H9 (cell line): ENCODE results near the gene TRPV4. TPM values are rescaled to one million over a fixed set of nuclear protein-coding genes. Genes with fewer than 3 reads are reported as not detected.

Experiments
- DNase-seq: peaks from one replicate; pipeline ENCODE4 v3.0.0-alpha.2; 2017
- H2AFZ ChIP-seq: one replicate; pipeline ENCODE4 v1.6.1; 2013; ENCODE audit warnings: mild to moderate bottlenecking, low read length, control low read depth, moderate library complexity
- H2AK5ac ChIP-seq: 2 replicates; pipeline ENCODE4 v1.6.1; 2013; ENCODE audit warnings: low read length, control low read depth, mixed read lengths; ENCODE audit not compliant: insufficient read length
- H2BK120ac ChIP-seq: one replicate; pipeline ENCODE4 v1.6.1; 2013; ENCODE audit warnings: low read depth, mild to moderate bottlenecking, low read length, control low read depth, inconsistent platforms; ENCODE audit not compliant: poor library complexity, severe bottlenecking
- H2BK12ac ChIP-seq: 2 replicates; pipeline ENCODE4 v1.6.1; 2013; ENCODE audit warnings: low read length, control low read depth, mixed read lengths, low read depth; ENCODE audit not compliant: insufficient read length
- H2BK15ac ChIP-seq: 2 replicates; pipeline ENCODE4 v1.6.1; 2013; ENCODE audit warnings: low read depth, low read length, control low read depth
- H2BK20ac ChIP-seq: one replicate; pipeline ENCODE4 v1.6.1; 2013; ENCODE audit warnings: low read depth, mild to moderate bottlenecking, low read length, control low read depth, inconsistent platforms; ENCODE audit not compliant: poor library complexity, severe bottlenecking
- H2BK5ac ChIP-seq: 2 replicates; pipeline ENCODE4 v1.6.1; 2013; ENCODE audit warnings: low read length, control low read depth, mixed read lengths; ENCODE audit not compliant: insufficient read length
- H3K14ac ChIP-seq: 2 replicates; pipeline ENCODE4 v1.6.1; 2013; ENCODE audit warnings: low read length, control low read depth; ENCODE audit not compliant: insufficient read depth
- H3K18ac ChIP-seq: 2 replicates; pipeline ENCODE4 v1.6.1; 2013; ENCODE audit warnings: low read depth, mild to moderate bottlenecking, mixed read lengths, low read length, control low read depth; ENCODE audit not compliant: insufficient read length
- H3K23ac ChIP-seq: 2 replicates; pipeline ENCODE4 v1.6.1; 2013; ENCODE audit warnings: low read length, control low read depth, mixed read lengths, low read depth; ENCODE audit not compliant: insufficient read length
- H3K23me2 ChIP-seq: 2 replicates; pipeline ENCODE4 v1.6.1; 2013; ENCODE audit warnings: low read depth, mild to moderate bottlenecking, mixed read lengths, low read length, control low read depth; ENCODE audit not compliant: insufficient read length, poor library complexity, severe bottlenecking
- H3K27ac ChIP-seq: 2 replicates; pipeline ENCODE4 v1.5.1; 2013; ENCODE audit warnings: low read length, control low read depth, mixed read lengths, low read depth; ENCODE audit not compliant: insufficient read length
- H3K27me3 ChIP-seq: 2 replicates; pipeline ENCODE4 v1.6.1; 2013; ENCODE audit warnings: low read length, control low read depth, inconsistent platforms; ENCODE audit not compliant: insufficient read depth
- H3K4ac ChIP-seq: 2 replicates; pipeline ENCODE4 v1.6.1; 2013; ENCODE audit warnings: low read depth, mild to moderate bottlenecking, control low read depth, inconsistent platforms, low read length, moderate library complexity
- H3K4me1 ChIP-seq: 2 replicates; pipeline ENCODE4 v1.6.1; 2013; ENCODE audit warnings: low read length, control low read depth, inconsistent platforms; ENCODE audit not compliant: insufficient read depth
- H3K4me2 ChIP-seq: 2 replicates; pipeline ENCODE4 v1.6.1; 2013; ENCODE audit warnings: low read length, control low read depth, mixed read lengths; ENCODE audit not compliant: insufficient read length, insufficient read depth
- H3K56ac ChIP-seq: 2 replicates; pipeline ENCODE4 v1.6.1; 2013; ENCODE audit warnings: low read depth, mild to moderate bottlenecking, mixed read lengths, low read length, control low read depth; ENCODE audit not compliant: insufficient read length
- H3K79me1 ChIP-seq: 2 replicates; pipeline ENCODE4 v1.6.1; 2013; ENCODE audit warnings: low read depth, mild to moderate bottlenecking, moderate library complexity, low read length, control low read depth, inconsistent platforms; ENCODE audit not compliant: insufficient read depth, poor library complexity, severe bottlenecking
- H3K79me2 ChIP-seq: 2 replicates; pipeline ENCODE4 v1.6.1; 2013; ENCODE audit warnings: low read length, control low read depth, inconsistent platforms; ENCODE audit not compliant: insufficient read depth
- H3K9ac ChIP-seq: 2 replicates; pipeline ENCODE4 v1.6.1; 2013; ENCODE audit warnings: low read length, control low read depth, mixed read lengths; ENCODE audit not compliant: insufficient read length; ENCODE audit errors: extremely low read depth
- H3K9me3 ChIP-seq: one replicate; pipeline ENCODE4 v1.6.1; 2013; ENCODE audit warnings: low read depth, low read length, inconsistent platforms; ENCODE audit not compliant: control insufficient read depth
- H3T11ph ChIP-seq: one replicate; pipeline ENCODE4 v1.6.1; 2013; ENCODE audit warnings: mild to moderate bottlenecking, low read length, control low read depth, inconsistent platforms
- H4K20me1 ChIP-seq: one replicate; pipeline ENCODE4 v1.6.1; 2013; ENCODE audit not compliant: control insufficient read depth, insufficient read length, insufficient read depth
- H4K5ac ChIP-seq: 2 replicates; pipeline ENCODE4 v1.6.1; 2013; ENCODE audit warnings: low read depth, mild to moderate bottlenecking, mixed read lengths, low read length, control low read depth; ENCODE audit not compliant: insufficient read length
- H4K8ac ChIP-seq: replicated peaks from 2 replicates; pipeline ENCODE4 v1.6.1; 2013; ENCODE audit warnings: low read length, control low read depth, mixed read lengths, low read depth; ENCODE audit not compliant: insufficient read length
- H4K91ac ChIP-seq: 2 replicates; pipeline ENCODE4 v1.6.1; 2013; ENCODE audit warnings: low read depth, mild to moderate bottlenecking, moderate library complexity, mixed read lengths, low read length, control low read depth; ENCODE audit not compliant: insufficient read length
- H3K27ac Mint-ChIP-seq, 3 experiments: 2 replicates in 2 of 3; 3 replicates in 1 of 3; pipeline ENCODE4 v1.8.0; 2020 to 2021; ENCODE audit warnings: mixed read lengths in 3 of 3, mild to moderate bottlenecking in 1 of 3, moderate library complexity in 1 of 3
- H3K27me3 Mint-ChIP-seq: 2 replicates; pipeline ENCODE4 v1.8.0; 2021; ENCODE audit warnings: low read depth, mild to moderate bottlenecking, moderate library complexity, mixed read lengths
- H3K36me3 Mint-ChIP-seq, 3 experiments: 2 replicates in 2 of 3; 3 replicates in 1 of 3; pipeline ENCODE4 v1.8.0; 2020 to 2021; ENCODE audit warnings: low read depth in 3 of 3, mixed read lengths in 3 of 3; ENCODE audit not compliant: insufficient read depth in 1 of 3
- H3K4me1 Mint-ChIP-seq, 2 experiments: 2 replicates each; pipeline ENCODE4 v1.8.0; 2020; ENCODE audit warnings: mixed read lengths in 2 of 2
- H3K4me3 Mint-ChIP-seq, 2 experiments: 2 replicates in 1 of 2; 3 replicates in 1 of 2; pipeline ENCODE4 v1.8.0; 2020 to 2021; ENCODE audit warnings: mild to moderate bottlenecking in 2 of 2, mixed read lengths in 2 of 2, moderate library complexity in 1 of 2
- H3K9me3 Mint-ChIP-seq, 2 experiments: 2 replicates in 1 of 2; 3 replicates in 1 of 2; pipeline ENCODE4 v1.8.0; 2020; ENCODE audit warnings: mild to moderate bottlenecking in 2 of 2, mixed read lengths in 2 of 2, moderate library complexity in 1 of 2
- WGBS: extraction: QIAGEN DNeasy Blood & Tissue Kit; methylation state at CpG from one replicate; pipeline ENCODE4 v1.1.7; 2013; ENCODE audit warnings: missing lambda C conversion rate, low lambda C conversion rate, mixed read lengths; ENCODE audit not compliant: insufficient read length; ENCODE audit errors: extremely low coverage; 5-methylcytosine and 5-hydroxymethylcytosine counted together
- total RNA-seq: library from RNA; stranded (reverse); gene quantifications from 2 replicates; pipeline ENCODE4 v1.2.1, GENCODE V29; 2021
- TF ChIP-seq, protein P1 (sequence below): fragments of 200-600 bp; sonication (generic); conservative IDR thresholded peaks from 3 replicates; pipeline ENCODE4 v1.8.0; 2021; ENCODE audit warnings: antibody characterized with exemption, mild to moderate bottlenecking

Gene TRPV4
- total RNA-seq, 1 experiment from 2014 or later: 4.9 TPM

DNA sequence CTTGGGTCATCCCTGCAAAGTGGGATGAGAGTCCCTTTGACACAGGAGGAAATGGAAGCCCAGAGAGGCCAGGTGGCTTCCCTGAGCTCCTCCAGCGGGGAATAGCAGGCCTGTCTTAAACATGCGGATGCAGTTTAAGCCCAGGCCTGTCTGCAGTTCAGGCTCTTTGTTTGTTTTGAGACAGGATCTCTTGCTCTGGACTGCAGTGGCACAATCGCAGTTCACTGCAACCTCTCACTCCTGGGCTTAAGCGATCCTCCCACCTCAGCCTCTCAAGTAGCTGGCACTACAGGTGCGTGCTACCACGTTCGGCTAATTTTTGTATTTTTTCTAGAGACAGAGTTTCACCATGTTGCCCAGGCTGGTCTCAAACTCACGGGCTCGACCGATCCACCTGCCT lies 3.5 kb downstream of the TRPV4 start:
- Mint-ChIP-seq H3K4me1 (peaks cover 8 to 13% of the 10 kb centered on the region in 2 experiments; a peak in 3 of 4 replicates), H3K4me3 (no peak overlapping the region), H3K27me3 (no peaks in the 10 kb centered on the region; the same call in none of the 2 replicates), H3K27ac (peak overlapping the region in 1 of 3 experiments; percentile 53; a peak in 1 of 7 replicates), H3K36me3 (no peaks in the 10 kb centered on the region), H3K9me3 (no peaks in the 10 kb centered on the region; a peak in 1 of 5 replicates)
- Histone ChIP-seq H3K23ac (no peak overlapping the region), H2BK20ac (no peak overlapping the region), H3K9ac (no peak overlapping the region), H3K9me3 (no peaks in the 10 kb centered on the region), H4K20me1 (no peaks in the 10 kb centered on the region), H3K18ac (no peak overlapping the region), H3K4me2 (no peak overlapping the region), H3T11ph (no peak overlapping the region), H2BK5ac (no peak overlapping the region), H3K27me3 (no peaks in the 10 kb centered on the region), H3K27ac (no peak overlapping the region), H2BK12ac (no peak overlapping the region), H3K79me2 (no peaks in the 10 kb centered on the region), H4K91ac (no peak overlapping the region), H4K8ac (no peak overlapping the region), H3K4me1 (no peaks in the 10 kb centered on the region), H2AK5ac (no peak overlapping the region), H3K4ac (no peak overlapping the region), H2BK120ac (no peak overlapping the region), H3K79me1 (no peaks in the 10 kb centered on the region), H4K5ac (no peak overlapping the region), H3K14ac (no peak overlapping the region), H3K56ac (no peak overlapping the region), H3K23me2 (no peaks in the 10 kb centered on the region), H2AFZ (no peak overlapping the region), H2BK15ac (no peak overlapping the region)
- TF ChIP-seq, protein P1, sequence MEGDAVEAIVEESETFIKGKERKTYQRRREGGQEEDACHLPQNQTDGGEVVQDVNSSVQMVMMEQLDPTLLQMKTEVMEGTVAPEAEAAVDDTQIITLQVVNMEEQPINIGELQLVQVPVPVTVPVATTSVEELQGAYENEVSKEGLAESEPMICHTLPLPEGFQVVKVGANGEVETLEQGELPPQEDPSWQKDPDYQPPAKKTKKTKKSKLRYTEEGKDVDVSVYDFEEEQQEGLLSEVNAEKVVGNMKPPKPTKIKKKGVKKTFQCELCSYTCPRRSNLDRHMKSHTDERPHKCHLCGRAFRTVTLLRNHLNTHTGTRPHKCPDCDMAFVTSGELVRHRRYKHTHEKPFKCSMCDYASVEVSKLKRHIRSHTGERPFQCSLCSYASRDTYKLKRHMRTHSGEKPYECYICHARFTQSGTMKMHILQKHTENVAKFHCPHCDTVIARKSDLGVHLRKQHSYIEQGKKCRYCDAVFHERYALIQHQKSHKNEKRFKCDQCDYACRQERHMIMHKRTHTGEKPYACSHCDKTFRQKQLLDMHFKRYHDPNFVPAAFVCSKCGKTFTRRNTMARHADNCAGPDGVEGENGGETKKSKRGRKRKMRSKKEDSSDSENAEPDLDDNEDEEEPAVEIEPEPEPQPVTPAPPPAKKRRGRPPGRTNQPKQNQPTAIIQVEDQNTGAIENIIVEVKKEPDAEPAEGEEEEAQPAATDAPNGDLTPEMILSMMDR: no peak
- no CpG with 5 or more reads among the region's 10 CpGs for WGBS
- no peak for DNase-seq
